Right lobe of liver (tissue), 6 donors: ENCODE measurements around the gene RER1. TPM values are rescaled to one million over a fixed set of nuclear protein-coding genes. Genes with fewer than 3 reads are reported as not detected.
A peak's percentile ranks its signal among the peaks of the same experiment; 100 is the strongest.

ENCODE experiments used
- ATAC-seq, 4 donors: fragments of 200-7000 bp; cut with Tn5 transposase; one replicate each; pipeline ENCODE4 v1.9.1; 2020; ENCODE audit warnings: mild to moderate bottlenecking in 4 of 4, moderate library complexity in 4 of 4
- DNase-seq, 3 donors: peaks; one replicate each; pipeline ENCODE4 v3.0.0-alpha.2; 2020
- H3K27ac ChIP-seq, 3 donors: fragments of 200-600 bp; one replicate each; pipeline ENCODE4 v1.8.0; 2022
- H3K27me3 ChIP-seq, 2 donors: fragments of 200-600 bp; one replicate each; pipeline ENCODE4 v1.8.0; 2022
- H3K36me3 ChIP-seq, 4 donors: fragments of 200-600 bp; sonication (generic) in 1 of 4; one replicate each; pipeline versions ENCODE4 v1.5.1 to v1.8.0; 2017 to 2022; ENCODE audit warnings: control low read depth in 1 of 4
- H3K4me1 ChIP-seq, 4 donors: fragments of 200-600 bp; sonication (generic) in 1 of 4; one replicate each; pipeline versions ENCODE4 v1.5.1 to v1.8.0; 2017 to 2022; ENCODE audit warnings: control low read depth in 1 of 4
- H3K4me3 ChIP-seq, 3 donors: fragments of 200-600 bp; one replicate each; pipeline ENCODE4 v1.8.0; 2022
- H3K9me3 ChIP-seq, 4 donors: fragments of 200-600 bp; sonication (generic) in 1 of 4; one replicate each; pipeline versions ENCODE4 v1.5.1 to v1.8.0; 2017 to 2022; ENCODE audit warnings: control low read depth in 1 of 4
- CTCF ChIP-seq, 4 donors: fragments of 200-600 bp in 3 of 4; fragments of 450-650 bp in 1 of 4; IDR thresholded peaks; one replicate each; pipeline versions ENCODE4 v1.5.1 to v1.8.0; 2016 to 2022; ENCODE audit warnings: antibody characterized with exemption in 4 of 4, mild to moderate bottlenecking in 2 of 4
- POLR2A ChIP-seq: fragments of 450-650 bp; IDR thresholded peaks from one replicate; pipeline ENCODE4 v1.6.1; 2017; ENCODE audit warnings: antibody characterized with exemption, mild to moderate bottlenecking
- WGBS: methylation state at CpG from one replicate; pipeline ENCODE4 v1.1.6; 2018; ENCODE audit warnings: low coverage, low lambda C conversion rate; ENCODE audit not compliant: insufficient coverage; ENCODE audit errors: missing lambda C conversion rate; 5-methylcytosine and 5-hydroxymethylcytosine counted together
- intact Hi-C, 2 donors: fragments of 100-400 bp; cut with DNase I; formaldehyde crosslinking; loops; one replicate each; pipeline versions ENCODE4 v1.11.2 to v1.14.1; 2022
- total RNA-seq, 6 experiments: library from RNA; depleted of rRNA in 2 of 6; stranded (reverse); fragments of >200 nt in 2 of 6; fragmentation: NEBNext Ultra II Directional in 3 of 6; extraction: Animal tissue kit (Norgen Biotek cat#: 25700) in 3 of 6; gene quantifications; one replicate each; pipeline versions ENCODE4 v1.1.0 to v1.2.4, GENCODE V29; 2016 to 2023
- donor health status: DM: no; HTN: yes; CAD: no.
- donor health status: DM: no; HTN: no; CAD: no.
- donor health status: DM: no; HTN: no; CAD: no.
- donor health status: DM: no; HTN: yes; CAD: no.
- donor health status: DM: no; HTN: yes; CAD: no.

RER1 gene
- total RNA-seq, 6 experiments from 2014 or later, result 76.5 to 166 (median 122) TPM

- DNase-seq, result peak in 1 of 3 donors; percentile 8
- no peaks in the 10 kb centered on the region for H3K36me3 ChIP-seq
- H3K4me3 ChIP-seq, result no peak overlapping the region
- H3K27ac ChIP-seq, result no peak overlapping the region
- 70% methylated on average over 2 of the region's 10 CpGs for WGBS
- intact Hi-C loops, result no loop called here
- ATAC-seq, result no peak
- H3K27me3 ChIP-seq, result no peaks in the 10 kb centered on the region
- no peak for TF ChIP-seq POLR2A
- TF ChIP-seq CTCF (IDR thresholded peaks at IDR 0.05), result no peak
- H3K4me1 ChIP-seq, result no peaks in the 10 kb centered on the region
- no peaks in the 10 kb centered on the region for H3K9me3 ChIP-seq
These were observed 41.1 kb upstream of the RER1 start for GRCh38 chr1:2350501-2350900.

- TF ChIP-seq CTCF (IDR thresholded peaks at IDR 0.05) (no peak), POLR2A (no peak)
- H3K27me3 ChIP-seq, result no peaks in the 10 kb centered on the region
- H3K36me3 ChIP-seq, result no peaks in the 10 kb centered on the region
- WGBS, result 71% methylated on average over 5 of the region's 31 CpGs
- H3K4me3 ChIP-seq, result no peak overlapping the region
- no peaks in the 10 kb centered on the region for H3K4me1 ChIP-seq
- intact Hi-C loops, result no loop called here
- no peaks in the 10 kb centered on the region for H3K9me3 ChIP-seq
- peak in 2 of 3 donors; percentile 16 to 38 for DNase-seq
- ATAC-seq, result no peak
- no peak overlapping the region for H3K27ac ChIP-seq
These were observed 40.6 kb upstream of the RER1 start for GRCh38 chr1:2350911-2351655.

- H3K27ac ChIP-seq, result no peak overlapping the region
- no peak overlapping the region for H3K4me3 ChIP-seq
- ATAC-seq (no peak), DNase-seq (peak in 1 of 3 donors; percentile 4)
- no peaks in the 10 kb centered on the region for H3K36me3 ChIP-seq
- no peaks in the 10 kb centered on the region for H3K4me1 ChIP-seq
- no peaks in the 10 kb centered on the region for H3K9me3 ChIP-seq
- H3K27me3 ChIP-seq, result no peaks in the 10 kb centered on the region
- intact Hi-C loops, result no loop called here
- TF ChIP-seq CTCF (IDR thresholded peaks at IDR 0.05) (no peak), POLR2A (no peak)
- WGBS, result no CpG with 5 or more reads among the region's 8 CpGs
These were observed 39.9 kb upstream of the RER1 start for GRCh38 chr1:2351723-2352122.

GRCh38 chr1:2352341-2352896 is 39.2 kb upstream of the RER1 start:
- TF ChIP-seq CTCF (IDR thresholded peaks at IDR 0.05), result no peak
- no peak for TF ChIP-seq POLR2A
- peak in 2 of 3 donors; percentile 13 to 42 for DNase-seq
- intact Hi-C loops, result no loop called here
- ATAC-seq, result no peak
- no peaks in the 10 kb centered on the region for H3K9me3 ChIP-seq
- H3K4me3 ChIP-seq, result no peak overlapping the region
- H3K36me3 ChIP-seq, result no peaks in the 10 kb centered on the region
- H3K4me1 ChIP-seq, result no peaks in the 10 kb centered on the region
- no peaks in the 10 kb centered on the region for H3K27me3 ChIP-seq
- WGBS, result 95% methylated on average over 3 of the region's 11 CpGs
- H3K27ac ChIP-seq, result no peak overlapping the region
